ENCODE results near the gene GLIS1. TPM values are rescaled to one million over a fixed set of nuclear protein-coding genes. Genes with fewer than 3 reads are reported as not detected.
A peak's percentile ranks its signal among the peaks of the same experiment; 100 is the strongest.

GLIS1 gene
- total RNA-seq, 1 donor from 2014 or later, result not detected

- DNase-seq, result no peak
- intact Hi-C loops (cut with micrococcal nuclease), result no loop called here
- ATAC-seq, result no peak
Observed at GRCh38 chr1:53517821-53518352, 221.1 kb downstream of the GLIS1 start.

DNA sequence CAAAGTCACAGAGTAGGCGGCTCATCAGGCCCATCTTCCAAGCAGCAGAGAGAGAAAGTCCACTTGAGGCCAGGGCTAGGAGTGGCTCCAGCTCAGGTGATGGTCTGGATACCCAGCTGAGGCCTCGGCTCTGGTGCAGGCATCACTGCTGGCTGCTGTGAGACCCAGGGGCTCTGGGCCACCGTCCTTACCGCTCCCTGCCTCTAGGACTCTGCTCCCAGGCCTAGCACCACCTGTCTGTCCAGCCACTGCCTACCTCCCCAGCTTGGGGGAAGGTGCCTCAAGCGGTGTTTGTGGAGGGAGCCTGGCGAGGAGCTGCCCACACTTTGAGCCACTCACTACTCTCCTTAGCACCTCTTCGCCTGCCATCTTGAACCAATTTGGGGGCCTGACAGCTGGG is 221.9 kb downstream of the GLIS1 start:
- DNase-seq (no peak), ATAC-seq (no peak)
- intact Hi-C loops (cut with micrococcal nuclease), result no loop called here

GRCh38 chr1:53516181-53516580 is 222.8 kb downstream of the GLIS1 start:
- DNase-seq, result no peak
- intact Hi-C loops (cut with micrococcal nuclease), result no loop called here
- no peak for ATAC-seq

GRCh38 chr1:53514436-53514835 is 224.5 kb downstream of the GLIS1 start:
- intact Hi-C loops (cut with micrococcal nuclease), result no loop called here
- ATAC-seq, result no peak
- no peak for DNase-seq

GRCh38 chr1:53513846-53514245 is 225.1 kb downstream of the GLIS1 start:
- no peak for DNase-seq
- intact Hi-C loops (cut with micrococcal nuclease), result no loop called here
- no peak for ATAC-seq

- no peak for DNase-seq
- ATAC-seq, result no peak
- intact Hi-C loops (cut with micrococcal nuclease), result no loop called here
Observed at GRCh38 chr1:53512807-53513755, 225.9 kb downstream of the GLIS1 start.

DNA sequence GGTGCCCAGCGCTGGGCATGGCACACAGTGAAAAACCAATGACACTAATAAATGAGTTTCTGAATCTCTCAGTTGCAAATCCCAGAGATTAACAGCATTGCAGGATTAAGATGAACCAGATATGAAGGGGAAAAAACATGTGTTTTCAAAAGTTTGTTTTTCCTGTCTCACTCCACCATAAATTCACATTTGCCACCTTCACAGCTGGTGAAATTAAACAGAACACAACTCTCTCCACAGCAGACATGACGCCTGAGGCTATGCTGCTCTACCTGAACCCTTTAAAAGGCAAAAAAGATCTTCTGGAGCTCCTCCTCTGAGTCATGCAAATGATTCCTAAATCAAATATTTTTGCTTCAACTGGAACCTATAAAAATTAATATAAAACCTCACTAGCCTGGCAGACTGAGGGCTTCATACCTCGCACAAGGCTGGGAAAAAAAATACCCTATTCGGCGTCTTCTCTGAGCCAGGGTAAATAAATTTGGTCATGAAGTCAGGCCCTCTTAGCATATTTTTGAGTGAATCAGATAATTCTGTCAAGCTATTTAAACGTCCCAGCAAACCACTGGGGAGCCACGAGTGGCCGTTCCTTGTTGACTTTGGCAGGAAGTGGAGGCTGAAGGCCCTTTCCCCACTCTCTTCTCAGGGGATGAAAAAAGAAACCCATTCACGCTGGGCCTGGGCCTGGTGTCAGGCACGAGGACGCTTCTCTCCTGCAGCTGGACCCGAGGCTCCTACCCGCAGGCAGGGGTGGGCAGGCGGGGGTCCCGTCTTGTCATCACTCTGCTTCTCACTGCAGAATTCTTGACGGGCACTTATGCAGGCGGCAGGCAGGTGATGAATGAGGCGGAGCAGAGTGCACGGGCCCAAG is 226.8 kb downstream of the GLIS1 start:
- peak; percentile 55 for DNase-seq
- ATAC-seq, result peak; percentile 83
- intact Hi-C loops (cut with micrococcal nuclease), result no loop called here

GRCh38 chr1:53511323-53511932 is 227.5 kb downstream of the GLIS1 start:
- ATAC-seq, result peak; percentile 74
- intact Hi-C loops (cut with micrococcal nuclease), result no loop called here
- DNase-seq, result peak; percentile 53

DNA sequence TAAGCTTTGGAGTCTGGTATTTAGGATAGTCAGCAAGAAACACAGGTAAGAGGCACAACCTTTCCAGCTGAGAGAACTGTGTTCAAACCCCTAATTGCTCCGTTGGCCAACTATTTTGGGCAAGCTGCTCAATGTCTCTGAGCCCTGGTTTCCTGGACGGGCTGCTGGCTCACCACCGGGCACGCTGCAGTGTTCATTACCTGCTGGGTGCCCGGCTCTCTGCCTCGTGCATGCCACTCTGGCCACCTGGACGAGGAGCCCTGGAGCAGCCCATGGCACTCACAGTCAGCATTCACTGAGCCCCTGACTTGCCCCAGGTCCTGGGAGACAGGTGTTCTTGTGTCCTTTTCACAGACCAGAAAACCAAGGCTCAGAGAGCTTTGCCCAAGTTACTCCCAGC is 228.7 kb downstream of the GLIS1 start:
- no peak for DNase-seq
- intact Hi-C loops (cut with micrococcal nuclease), result no loop called here
- ATAC-seq, result no peak

- DNase-seq, result no peak
- intact Hi-C loops (cut with micrococcal nuclease), result no loop called here
- no peak for ATAC-seq
Observed at GRCh38 chr1:53509775-53510174, 229.2 kb downstream of the GLIS1 start.

- intact Hi-C loops (cut with micrococcal nuclease), result no loop called here
- ATAC-seq (no peak), DNase-seq (no peak)
Observed at GRCh38 chr1:53508991-53509666, 229.8 kb downstream of the GLIS1 start.

DNA sequence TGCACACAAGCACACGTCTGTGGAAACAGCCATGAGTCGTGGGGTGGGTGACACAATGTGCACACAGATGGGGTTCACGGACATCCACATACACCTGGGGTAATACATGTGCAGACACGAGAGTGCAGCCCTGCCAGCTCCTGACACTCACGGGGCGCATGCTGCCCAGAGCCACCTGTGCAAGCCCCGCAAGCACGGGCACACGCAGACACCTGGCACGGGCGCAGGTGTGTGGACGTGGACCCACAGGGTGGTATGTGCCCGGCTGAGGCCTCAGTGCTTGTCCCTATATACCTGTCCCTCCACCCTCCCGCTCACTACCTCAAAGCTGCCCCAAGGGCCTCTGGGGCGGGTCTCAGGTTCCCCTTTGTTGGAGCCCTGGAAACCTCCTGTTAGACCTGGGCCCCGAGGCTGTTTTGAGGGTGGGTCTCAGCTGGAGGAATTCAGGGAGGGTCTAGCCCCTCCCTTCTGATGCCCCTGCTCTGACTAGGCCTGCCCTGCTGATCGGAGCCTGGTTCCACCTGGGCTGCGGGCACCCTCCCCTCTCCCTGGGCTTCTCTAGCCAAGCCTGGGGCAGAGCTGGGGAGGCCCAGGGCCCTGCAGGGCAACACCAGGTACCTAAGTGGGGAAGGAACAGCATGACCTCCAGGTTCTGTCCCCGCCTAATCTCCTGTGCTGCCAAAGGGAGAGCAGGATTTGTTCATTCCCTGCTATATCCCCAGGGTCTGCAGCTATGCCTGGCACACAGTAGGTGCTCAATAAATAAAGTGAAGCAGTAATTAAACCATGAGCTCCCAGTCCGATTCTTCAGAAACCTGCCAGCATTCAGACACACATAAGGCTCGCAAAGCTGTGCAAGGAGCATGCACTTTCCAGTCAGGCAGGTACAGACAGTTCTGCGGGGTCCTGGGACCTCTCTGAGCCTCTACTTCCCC is 230.6 kb downstream of the GLIS1 start:
- DNase-seq (no peak), ATAC-seq (no peak)
- intact Hi-C loops (cut with micrococcal nuclease), result no loop called here

DNA sequence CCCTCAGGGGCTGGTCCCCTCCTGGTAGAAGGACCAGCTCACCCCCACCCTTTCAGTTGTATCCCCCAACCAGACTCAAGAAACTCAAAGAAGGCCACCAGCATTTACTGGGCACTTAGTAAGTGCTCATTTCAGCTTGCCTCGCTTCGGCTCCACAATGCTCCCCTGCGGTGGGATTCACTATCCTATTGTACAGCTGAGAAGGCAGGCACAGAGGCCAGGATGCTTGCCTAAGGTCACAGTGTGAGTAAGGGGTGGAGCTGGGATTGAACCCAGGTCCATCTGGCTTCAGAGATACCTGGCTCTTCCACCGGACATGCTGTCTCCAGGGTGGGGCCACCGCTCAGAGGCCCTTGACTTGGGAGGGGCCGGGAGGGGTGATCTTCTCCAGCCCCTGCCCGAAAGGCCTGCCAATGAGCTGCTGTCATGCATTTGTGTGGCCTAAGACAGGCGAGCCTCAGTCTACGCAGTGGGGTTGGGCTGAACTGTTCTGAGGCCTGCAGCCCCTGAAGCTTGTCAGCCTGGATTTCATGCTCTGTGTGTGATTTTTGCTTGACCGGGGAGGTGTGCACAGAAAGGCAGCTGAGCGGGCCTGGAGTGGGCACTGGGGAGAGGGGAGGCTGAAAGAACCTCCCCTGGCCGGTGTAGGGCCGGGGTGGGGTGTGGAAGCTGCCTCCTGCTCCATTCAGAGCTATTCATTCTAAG is 231.7 kb downstream of the GLIS1 start:
- intact Hi-C loops (cut with micrococcal nuclease), result no loop called here
- DNase-seq, result no peak
- ATAC-seq, result no peak

- intact Hi-C loops (cut with micrococcal nuclease), result no loop called here
- no peak for DNase-seq
- no peak for ATAC-seq
Observed at GRCh38 chr1:53506355-53507050, 232.5 kb downstream of the GLIS1 start.

GRCh38 chr1:53505891-53506290 is 233.1 kb downstream of the GLIS1 start:
- ATAC-seq (no peak), DNase-seq (no peak)
- intact Hi-C loops (cut with micrococcal nuclease), result no loop called here

GRCh38 chr1:53505401-53505800 is 233.6 kb downstream of the GLIS1 start:
- ATAC-seq (no peak), DNase-seq (no peak)
- intact Hi-C loops (cut with micrococcal nuclease), result no loop called here

DNA sequence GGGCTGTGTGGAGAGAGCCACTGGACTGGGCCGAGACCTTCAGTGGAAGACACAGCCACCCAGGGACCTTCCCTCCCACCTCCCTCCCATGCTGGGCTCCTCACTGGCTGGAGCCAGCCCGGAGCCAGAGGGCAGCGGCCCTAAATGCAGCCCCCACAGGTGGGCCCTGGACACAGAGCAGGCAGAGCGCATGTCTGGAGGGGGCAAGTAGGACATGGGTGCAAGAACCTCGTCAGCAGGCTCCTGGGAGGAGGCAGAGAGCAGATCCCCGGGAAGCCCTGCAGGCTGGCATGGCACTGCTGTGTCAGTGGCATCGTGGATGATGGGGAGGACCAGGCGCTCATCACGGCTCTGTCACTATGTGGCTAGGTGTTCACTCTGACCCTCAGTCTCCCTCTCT is 234.1 kb downstream of the GLIS1 start:
- DNase-seq, result no peak
- no peak for ATAC-seq
- intact Hi-C loops (cut with micrococcal nuclease), result no loop called here

All from left ventricle myocardium superior (tissue), 1 donor.